Measurements from ENCODE around the gene FNDC8.

DNA sequence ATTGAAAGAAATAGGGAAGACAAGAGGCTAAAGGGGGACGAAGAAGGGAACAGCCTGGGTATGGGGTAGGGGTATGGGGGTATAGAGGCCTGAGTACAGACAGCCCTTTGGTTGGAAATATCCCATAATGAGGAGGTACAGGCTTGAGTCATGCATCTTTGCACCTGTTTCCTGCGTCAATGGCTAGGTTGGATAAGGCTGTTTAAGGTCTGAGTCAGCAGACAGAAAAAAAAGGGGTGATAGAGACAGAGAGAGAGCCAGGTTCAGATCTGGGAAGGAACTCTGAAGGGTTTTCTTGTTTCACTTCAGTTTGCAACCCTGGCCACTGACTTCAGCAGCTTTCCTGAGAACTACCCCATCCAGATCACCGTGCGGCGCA lies 8.5 kb downstream of the FNDC8 start:
- TF ChIP-seq, protein P1, sequence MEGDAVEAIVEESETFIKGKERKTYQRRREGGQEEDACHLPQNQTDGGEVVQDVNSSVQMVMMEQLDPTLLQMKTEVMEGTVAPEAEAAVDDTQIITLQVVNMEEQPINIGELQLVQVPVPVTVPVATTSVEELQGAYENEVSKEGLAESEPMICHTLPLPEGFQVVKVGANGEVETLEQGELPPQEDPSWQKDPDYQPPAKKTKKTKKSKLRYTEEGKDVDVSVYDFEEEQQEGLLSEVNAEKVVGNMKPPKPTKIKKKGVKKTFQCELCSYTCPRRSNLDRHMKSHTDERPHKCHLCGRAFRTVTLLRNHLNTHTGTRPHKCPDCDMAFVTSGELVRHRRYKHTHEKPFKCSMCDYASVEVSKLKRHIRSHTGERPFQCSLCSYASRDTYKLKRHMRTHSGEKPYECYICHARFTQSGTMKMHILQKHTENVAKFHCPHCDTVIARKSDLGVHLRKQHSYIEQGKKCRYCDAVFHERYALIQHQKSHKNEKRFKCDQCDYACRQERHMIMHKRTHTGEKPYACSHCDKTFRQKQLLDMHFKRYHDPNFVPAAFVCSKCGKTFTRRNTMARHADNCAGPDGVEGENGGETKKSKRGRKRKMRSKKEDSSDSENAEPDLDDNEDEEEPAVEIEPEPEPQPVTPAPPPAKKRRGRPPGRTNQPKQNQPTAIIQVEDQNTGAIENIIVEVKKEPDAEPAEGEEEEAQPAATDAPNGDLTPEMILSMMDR (IDR thresholded peaks at IDR 0.05): no peak
- no peak for TF ChIP-seq EZH2 (IDR thresholded peaks at IDR 0.05; ENCODE audit: borderline replicate concordance, insufficient read depth, low read depth, low read length, poor library complexity, severe bottlenecking)
